DOHH2 (cell line): Measurements from ENCODE around the gene STARD3NL.
"Not testable (repeated sequence)": the region's sequence is repeated elsewhere in the genome, so short reads cannot be mapped to it uniquely, and the experiment has no call there.

Experiments
- EZH2phosphoT487 ChIP-seq: fragments of 200-600 bp; sonication (generic); IDR thresholded peaks from 2 replicates; pipeline ENCODE4 v1.6.1; 2017; ENCODE audit warnings: borderline replicate concordance, mild to moderate bottlenecking, antibody characterized with exemption, low read length, moderate library complexity, mixed read lengths
- TF ChIP-seq, protein P1 (sequence below): fragments of 200-600 bp; sonication (generic); IDR thresholded peaks from one replicate; pipeline ENCODE4 v1.5.1; 2014; ENCODE audit warnings: antibody characterized with exemption, mild to moderate bottlenecking, low read depth, low read length; ENCODE audit not compliant: poor library complexity, severe bottlenecking

DNA sequence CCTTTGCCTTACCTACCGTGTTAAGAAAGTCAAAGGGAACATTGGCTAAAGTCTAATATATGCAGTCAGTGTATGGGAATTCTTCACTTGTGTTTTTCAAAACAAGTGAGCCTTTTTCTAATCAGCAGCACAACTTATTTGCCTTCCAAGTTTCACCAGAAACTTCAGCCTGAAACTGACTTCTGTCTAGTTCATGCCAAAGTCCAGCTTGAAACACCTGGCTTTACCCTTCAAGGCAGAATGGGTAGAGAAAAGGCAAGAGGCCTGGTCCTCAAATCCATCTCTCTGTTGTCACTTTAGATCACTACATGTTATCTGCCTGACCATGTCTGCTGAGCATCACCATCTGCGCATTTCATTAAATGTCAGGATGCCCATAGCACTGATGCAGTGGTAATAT is 92.4 kb downstream of the STARD3NL start:
- TF ChIP-seq, protein P1, sequence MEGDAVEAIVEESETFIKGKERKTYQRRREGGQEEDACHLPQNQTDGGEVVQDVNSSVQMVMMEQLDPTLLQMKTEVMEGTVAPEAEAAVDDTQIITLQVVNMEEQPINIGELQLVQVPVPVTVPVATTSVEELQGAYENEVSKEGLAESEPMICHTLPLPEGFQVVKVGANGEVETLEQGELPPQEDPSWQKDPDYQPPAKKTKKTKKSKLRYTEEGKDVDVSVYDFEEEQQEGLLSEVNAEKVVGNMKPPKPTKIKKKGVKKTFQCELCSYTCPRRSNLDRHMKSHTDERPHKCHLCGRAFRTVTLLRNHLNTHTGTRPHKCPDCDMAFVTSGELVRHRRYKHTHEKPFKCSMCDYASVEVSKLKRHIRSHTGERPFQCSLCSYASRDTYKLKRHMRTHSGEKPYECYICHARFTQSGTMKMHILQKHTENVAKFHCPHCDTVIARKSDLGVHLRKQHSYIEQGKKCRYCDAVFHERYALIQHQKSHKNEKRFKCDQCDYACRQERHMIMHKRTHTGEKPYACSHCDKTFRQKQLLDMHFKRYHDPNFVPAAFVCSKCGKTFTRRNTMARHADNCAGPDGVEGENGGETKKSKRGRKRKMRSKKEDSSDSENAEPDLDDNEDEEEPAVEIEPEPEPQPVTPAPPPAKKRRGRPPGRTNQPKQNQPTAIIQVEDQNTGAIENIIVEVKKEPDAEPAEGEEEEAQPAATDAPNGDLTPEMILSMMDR: not testable (repeated sequence)
- TF ChIP-seq EZH2phosphoT487: not testable (repeated sequence)
